GM11168 (cell line): Measurements from ENCODE around the gene ATXN10.

ENCODE experiments used
- in situ Hi-C: fragments of 300-500 bp; cut with MboI; formaldehyde crosslinking; loops from one replicate; pipeline ENCODE4 v1.12.0; 2022; ENCODE audit warnings: low sequenced_read_pairs; ENCODE audit not compliant: unreplicated experiment

The ATXN10 gene

GRCh38 chr22:45838305-45838887, 166.8 kb downstream of the ATXN10 start:
- in situ Hi-C loops = no loop called here

- in situ Hi-C loops = no loop called here
Measured at GRCh38 chr22:45840483-45840882, 168.8 kb downstream of the ATXN10 start.

- in situ Hi-C loops = no loop called here
Measured at GRCh38 chr22:45842291-45842991, 170.8 kb downstream of the ATXN10 start.

GRCh38 chr22:45843031-45843430, 171.4 kb downstream of the ATXN10 start:
- in situ Hi-C loops = no loop called here

- in situ Hi-C loops = no loop called here
Measured at GRCh38 chr22:45843986-45844385, 172.4 kb downstream of the ATXN10 start.

- in situ Hi-C loops = no loop called here
Measured at GRCh38 chr22:45845076-45845487, 173.4 kb downstream of the ATXN10 start.

- in situ Hi-C loops = no loop called here
Measured at GRCh38 chr22:45846952-45847351, 175.3 kb downstream of the ATXN10 start.

GRCh38 chr22:45848904-45849303, 177.3 kb downstream of the ATXN10 start:
- in situ Hi-C loops = no loop called here

- in situ Hi-C loops = no loop called here
Measured at GRCh38 chr22:45852826-45853225, 181.2 kb downstream of the ATXN10 start.

GRCh38 chr22:45855961-45856360, 184.3 kb downstream of the ATXN10 start:
- in situ Hi-C loops = no loop called here

- in situ Hi-C loops = no loop called here
Measured at GRCh38 chr22:45857519-45857918, 185.9 kb downstream of the ATXN10 start.

- in situ Hi-C loops = no loop called here
Measured at GRCh38 chr22:45859231-45860161, 187.9 kb downstream of the ATXN10 start.

- in situ Hi-C loops = no loop called here
Measured at GRCh38 chr22:45860201-45860600, 188.6 kb downstream of the ATXN10 start.

GRCh38 chr22:45861259-45861658, 189.6 kb downstream of the ATXN10 start:
- in situ Hi-C loops = no loop called here

GRCh38 chr22:45863981-45864751, 192.5 kb downstream of the ATXN10 start:
- in situ Hi-C loops = no loop called here

GRCh38 chr22:45864959-45865476, 193.4 kb downstream of the ATXN10 start:
- in situ Hi-C loops = no loop called here

- in situ Hi-C loops = no loop called here
Measured at GRCh38 chr22:45865561-45866125, 194.0 kb downstream of the ATXN10 start.

GRCh38 chr22:45866126-45866645, 194.6 kb downstream of the ATXN10 start:
- in situ Hi-C loops = no loop called here

GRCh38 chr22:45866646-45867117, 195.0 kb downstream of the ATXN10 start:
- in situ Hi-C loops = no loop called here
